ENCODE measurements around the gene TEX2.
"Not testable (repeated sequence)": the region's sequence is repeated elsewhere in the genome, so short reads cannot be mapped to it uniquely, and the experiment has no call there.

TEX2 gene

DNA sequence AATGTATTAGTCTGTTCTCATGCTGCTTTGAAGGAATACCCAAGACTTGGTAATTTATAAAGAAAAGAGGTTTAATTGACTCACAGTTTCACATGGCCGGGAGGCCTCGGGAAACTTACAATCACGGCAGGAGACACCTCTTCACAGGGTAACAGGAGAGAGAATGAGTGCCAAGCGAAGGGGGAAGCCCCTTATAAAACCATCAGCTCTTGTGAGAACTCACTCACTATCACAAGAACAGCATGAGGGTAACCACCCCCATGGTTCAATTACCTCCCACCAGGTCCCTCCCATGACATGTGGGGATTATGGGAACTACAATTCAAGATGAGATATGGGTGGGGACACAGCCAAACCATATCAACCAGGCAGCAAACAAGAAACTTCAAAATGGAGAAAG is 24.6 kb downstream of the TEX2 start:
- DNase-seq = peak in 1 of 3 donors; percentile 52

DNA sequence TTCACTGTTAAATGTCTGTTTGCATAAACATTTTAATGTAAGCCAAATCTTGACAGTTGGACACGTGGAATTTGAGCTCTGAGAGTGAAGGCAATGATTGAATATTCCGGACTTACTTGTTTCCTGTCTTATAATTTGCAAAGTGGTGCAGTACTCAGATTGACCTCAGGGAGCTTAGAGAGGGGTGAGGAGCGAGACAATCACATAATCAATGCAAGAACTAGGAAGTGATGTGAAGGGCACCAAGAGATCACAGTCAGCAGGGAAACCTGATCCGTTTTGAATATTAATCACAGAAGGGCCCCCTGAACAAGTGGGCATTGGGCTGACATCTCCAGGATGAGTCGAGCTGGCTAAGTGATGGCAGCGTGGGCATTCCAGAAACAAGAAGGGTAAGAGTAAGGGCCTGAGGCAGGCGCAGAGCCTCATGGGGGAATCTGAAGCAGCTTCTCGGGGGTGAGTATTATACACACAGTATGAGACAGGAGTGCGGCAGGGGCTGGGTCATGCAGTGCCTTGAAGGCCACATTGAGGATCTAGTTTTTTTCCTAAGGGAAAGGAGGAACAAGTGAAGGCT is 26.1 kb downstream of the TEX2 start:
- DNase-seq = peak; percentile 35 to 58 (median 42)

DNA sequence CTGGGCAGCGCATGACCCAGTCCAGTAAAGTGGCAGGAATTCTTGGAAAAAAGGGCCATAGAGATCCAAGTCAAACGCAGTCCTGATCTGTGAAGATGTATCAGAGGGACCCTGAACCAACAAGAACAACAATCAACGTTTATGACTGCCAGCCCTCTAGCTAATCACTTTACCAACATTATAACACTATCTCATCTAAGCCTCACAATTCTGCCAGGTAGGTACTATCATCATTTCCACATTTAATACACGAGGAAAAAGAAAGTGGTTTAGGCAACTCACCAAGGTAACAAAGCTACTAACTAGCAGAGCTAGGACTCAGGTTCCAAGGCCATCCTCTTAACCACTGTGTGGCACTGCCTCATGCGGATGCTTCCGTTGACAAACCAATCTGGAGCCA is 28.1 kb downstream of the TEX2 start:
- no peak for DNase-seq

DNA sequence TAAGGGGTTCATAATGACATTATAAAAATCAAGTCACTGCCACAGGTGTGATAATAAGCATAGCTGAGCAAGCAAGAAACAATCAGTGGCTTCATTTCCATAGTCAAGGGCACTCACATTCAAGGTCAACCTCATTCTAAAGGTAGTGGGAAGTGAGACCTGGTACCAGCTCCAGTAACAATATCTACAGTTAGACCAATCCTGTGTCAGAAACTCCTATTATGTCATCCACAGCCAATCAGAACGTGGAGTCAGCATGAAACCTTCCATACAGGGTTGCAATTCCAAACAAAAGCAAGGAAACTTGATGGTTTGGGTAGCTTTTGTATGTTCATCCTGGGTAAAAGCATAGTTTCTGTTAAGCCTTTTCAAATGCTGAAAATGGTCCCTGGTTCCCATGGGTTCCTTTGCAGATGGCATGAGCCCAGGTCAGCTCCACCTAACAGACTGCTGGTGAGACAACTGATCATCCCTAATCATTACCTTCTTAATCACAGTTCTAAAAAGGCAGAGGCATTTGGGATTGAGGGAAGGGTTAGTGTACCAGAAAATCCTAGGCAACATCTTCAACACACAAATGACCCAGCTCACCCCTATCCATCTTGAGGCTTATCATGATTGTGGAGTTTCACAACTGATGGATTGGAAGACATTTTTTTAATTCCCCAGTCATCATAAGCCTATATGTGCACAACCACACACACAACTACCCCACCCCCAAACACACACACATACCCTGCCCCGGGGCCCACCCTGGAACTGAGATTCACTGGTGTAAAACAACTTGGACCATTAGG is 30.4 kb downstream of the TEX2 start:
- DNase-seq = no peak

DNA sequence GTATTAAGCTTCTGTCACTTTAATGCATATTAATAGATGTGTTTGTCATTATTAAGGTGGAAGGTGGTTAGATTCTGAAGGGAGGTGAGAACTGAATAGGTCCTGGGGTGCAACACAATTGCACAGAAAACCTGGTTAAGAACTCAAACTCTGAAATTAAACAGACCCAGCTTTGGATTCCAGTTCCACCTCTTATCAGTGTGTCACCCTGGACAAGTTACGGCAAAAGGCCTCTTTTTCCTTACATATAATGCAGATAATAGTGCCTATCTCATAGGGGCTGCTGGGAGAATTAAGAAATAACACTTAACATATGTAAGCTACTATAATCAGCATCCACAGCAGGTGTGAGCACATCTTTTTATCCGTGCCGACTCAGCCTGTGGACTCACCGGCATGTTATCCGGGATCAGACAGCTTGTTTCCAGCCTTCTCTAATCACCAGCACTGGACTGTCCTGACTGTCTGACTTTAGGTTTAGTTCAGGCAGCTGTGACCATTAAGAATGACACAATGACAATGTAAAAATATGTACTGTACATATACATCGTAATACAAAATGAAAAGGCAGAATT is 31.4 kb downstream of the TEX2 start:
- no peak for DNase-seq

DNA sequence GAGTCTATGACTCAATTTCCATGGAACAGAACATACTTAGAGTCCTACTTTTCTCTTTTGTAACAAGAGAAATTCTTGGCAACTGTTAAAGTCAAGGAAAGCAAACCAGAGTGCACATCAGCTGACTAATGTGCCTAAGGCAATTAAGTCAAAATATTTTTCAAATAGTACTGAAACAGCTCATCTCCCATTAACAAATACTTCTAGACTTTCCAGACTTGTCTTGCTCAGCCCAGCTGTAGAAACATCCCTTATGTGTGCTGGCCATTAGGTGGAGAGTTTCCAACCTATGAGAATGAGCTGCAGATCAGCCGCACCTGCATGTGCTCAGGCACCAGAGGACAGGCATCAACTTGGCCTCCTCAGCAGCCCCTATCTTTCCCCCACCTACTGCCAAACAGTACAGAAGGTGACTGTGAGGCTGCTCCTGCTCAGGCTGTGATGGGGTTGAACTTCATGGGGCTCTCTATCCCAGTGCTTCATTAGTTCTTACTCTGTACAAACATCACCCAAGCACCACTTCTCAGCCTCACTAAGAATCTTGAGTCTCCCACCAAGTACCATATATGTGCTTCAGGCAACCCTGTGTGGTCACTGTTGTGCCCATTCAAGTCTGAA is 32.2 kb downstream of the TEX2 start:
- DNase-seq = no peak

DNA sequence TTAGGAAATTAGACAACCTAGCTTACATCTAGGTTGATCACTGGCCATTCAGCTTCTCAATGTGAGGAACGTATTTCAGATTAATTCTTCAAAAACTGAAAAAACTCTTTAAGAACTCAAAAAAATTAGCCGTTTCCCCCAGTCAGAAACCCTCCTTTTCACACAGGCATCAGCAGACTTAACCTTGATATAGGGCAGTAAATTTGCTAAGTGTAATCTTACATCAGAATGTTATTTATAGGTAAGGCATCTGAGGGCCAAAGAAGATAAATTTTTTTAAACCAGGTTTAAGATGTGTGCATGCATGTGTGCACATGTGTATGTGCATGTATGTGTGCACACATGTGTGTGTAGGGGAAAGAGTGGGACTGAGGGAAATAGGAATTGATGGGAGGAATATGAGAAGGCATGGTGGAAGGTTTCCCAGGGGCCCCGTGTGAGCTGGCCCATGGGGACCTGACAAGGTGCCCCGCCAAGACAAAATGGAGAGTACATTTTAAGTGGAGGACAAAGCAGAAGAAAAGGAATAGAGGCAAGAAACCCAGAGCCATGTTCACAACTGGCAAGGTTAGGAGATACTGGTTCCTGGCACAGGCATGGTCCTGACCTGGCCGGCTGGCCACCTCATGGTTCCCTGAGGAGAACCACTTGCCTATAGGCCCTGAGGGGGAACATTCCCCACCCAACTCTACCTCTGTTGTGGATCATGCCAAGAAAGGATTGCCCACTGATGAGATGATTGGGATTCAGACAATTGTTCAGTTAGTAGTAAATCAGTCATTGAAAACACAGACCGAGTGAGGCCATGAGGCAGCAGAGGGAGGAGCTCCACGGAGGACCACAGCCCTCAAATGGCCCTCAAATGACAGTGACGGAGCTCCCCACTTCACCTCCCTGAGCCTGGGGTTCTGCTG is 33.0 kb downstream of the TEX2 start:
- no peak for DNase-seq

DNA sequence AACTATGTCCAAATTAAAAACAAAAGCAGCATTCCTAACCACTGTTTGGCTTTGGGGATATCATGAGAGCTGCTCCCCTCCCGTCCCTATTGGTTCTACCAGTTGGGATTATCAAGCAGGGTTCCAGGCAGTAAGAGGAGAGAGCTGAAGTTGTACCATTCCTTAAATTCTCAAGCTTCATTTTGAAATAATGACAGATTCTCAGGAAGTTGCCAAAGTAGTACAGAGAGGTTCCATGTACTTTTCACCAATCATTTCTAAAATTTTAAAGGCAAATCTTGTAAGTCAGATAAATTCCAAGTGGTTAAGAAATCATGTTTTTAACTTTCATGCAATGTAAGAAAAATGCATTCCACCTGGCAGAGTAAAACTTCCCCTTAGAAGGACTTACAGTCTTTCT is 36.9 kb downstream of the TEX2 start:
- no peak for DNase-seq

DNA sequence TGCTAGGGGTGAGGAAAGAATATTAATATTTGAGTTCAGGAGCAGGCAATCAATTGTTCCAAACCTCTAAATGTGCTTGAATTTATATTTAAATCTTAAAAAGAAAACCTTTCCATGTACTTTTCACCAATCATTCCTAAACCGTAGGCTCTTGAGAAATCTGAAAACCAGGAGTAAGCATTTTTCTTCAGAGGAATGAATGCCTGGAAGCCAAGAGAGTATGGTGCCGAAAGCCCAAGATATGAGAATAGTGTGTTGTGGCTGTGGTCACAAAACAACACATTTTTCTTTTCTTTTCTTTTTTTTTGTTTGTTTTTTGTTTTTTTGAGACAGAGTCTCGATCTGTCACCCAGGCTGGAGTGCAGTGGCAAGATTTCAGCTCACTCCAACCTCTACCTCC is 37.6 kb downstream of the TEX2 start:
- no peak for DNase-seq

DNA sequence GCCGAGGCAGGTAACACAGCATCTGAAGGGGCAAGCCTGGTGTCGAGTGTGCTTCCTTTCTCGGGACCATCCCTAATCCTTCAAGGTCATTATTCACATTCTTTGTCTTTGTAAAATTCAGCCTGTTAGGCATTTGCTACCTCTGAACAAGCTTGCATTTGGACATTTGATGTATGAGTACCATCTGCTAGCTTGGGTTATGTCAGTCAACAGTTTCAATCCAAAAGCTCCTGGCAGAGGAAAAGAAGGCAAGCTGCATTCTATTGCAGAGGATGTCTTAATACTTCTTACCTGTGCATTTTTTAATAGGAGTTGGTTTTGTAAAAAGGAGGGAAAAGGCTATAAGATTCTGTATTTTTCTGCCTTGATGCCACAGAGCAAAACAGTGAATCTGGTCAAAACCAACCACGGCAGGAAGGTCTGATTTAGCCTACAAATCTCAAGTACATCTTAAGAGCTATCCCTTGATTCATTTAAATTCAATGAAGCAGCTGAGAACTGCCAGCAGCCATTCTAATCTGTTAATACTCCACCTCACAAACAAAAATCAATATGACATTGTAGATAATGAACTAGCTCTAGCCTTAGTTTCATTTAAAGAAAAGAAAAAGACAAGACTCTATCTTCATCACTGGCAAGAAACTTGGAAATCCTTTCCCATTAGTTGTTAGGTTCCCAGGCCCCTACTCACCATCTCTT is 39.0 kb downstream of the TEX2 start:
- DNase-seq = no peak

DNA sequence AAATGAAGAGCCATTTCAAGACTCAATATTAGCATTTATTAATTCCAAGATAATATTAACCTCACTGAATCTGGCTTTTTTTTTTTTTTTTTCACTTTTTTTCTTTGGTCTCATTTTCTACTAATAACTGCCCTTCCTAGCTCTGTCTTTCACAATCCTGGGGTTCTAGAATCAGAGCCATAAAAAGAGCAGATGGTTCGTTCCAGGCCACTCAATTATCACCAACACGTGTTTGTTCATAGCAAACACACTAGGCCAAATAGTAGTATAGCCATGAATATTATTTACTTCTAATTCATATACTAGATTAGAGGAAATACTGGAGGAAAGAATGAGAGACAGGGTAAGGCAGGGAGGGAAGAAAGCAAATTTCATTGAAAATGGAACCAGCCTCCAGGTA is 39.8 kb downstream of the TEX2 start:
- no peak for DNase-seq

DNA sequence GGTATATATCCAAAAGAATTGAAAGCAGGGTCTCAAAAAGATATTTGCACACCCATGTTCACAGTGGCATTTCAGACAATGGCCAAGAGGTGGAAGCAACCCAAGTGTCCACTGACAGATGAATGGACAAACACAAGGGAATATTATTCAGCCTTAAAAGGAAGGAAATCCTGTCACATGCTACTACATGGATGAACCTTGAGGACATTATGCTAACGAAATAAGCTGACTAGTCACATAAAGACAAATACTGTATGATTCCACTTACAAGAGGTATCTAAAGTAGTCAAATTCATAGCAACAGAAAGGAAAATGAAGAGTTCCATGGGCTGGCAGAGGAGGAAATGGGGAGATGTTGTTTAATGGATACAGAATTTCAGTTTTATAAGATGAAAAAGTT is 41.4 kb downstream of the TEX2 start:
- DNase-seq = no peak

DNA sequence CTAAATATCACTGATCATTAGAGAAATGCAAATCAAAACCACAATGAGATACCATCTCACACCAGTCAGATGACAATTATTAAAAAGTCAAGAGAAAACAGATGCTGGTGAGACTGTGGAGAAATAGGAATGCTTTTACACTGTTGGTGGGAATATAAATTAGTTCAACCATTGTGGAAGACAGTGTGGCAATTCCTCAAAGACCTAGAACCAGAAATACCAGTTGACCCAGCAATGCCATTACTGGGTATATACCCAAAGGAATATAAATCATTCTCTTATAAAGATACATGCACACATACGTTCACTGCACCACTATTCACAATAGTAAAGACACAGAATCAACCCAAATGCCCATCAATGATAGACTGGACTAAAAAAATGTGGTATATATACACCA is 42.5 kb downstream of the TEX2 start:
- not testable (repeated sequence) for DNase-seq

DNA sequence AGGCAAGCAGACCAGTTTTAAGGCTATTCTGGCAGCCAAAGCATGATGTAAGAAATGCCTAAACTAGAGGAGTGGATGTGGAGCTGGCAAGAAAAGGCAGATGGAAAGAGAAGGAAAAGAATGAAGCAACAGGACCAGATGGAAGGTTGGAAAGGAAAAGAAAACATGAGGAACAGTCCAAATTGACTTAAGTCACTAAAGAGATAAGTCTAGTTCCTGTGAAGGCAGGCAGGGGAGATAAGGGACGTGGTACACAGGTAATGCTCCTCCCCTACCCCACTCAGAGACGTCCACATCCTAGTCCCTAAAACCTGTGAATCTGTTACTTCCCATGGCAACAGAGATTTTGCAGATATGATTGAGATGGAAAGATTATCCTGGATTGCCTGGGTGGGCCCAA is 43.5 kb downstream of the TEX2 start:
- DNase-seq = no peak

DNA sequence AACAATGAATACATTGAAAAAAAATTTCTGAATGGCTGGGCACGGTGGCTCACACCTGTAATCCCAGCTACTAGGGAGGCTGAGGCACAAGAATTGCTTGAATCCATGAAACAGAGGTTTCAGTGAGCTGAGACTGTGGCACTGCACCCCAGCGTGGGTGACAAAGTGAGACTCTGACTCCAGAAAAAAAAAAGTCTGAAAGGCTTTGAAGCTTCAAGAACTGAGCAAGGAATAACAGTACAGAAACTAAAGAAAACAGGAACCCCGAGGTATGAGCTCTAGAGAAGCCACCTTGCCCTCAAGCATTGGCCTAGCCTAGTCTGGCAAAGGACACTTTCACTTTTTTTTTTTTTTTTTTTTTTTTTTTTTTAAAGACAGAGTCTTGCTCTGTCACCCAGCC is 45.0 kb downstream of the TEX2 start:
- peak; percentile 50 to 75 (median 72) for DNase-seq

DNA sequence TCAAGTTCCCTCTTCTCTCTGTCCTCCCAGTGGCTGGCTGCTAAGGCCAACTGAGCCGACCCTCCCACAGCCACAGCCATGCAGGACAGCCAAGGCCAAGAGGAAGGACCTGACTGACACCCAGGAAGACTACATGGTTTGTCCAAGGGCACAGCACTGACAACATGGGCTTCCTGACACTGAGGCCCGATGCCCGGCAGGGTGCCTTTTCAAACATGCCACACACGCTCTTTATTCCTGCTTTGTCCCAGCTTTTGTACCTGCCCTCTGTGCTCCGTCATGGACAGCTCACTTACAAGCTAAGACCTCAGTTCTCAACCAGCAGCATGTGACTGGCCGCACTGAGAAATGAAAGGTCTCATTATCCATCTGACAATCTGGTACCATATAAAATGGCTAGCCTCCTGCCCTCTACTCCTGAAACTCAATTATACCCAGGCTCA is 45.8 kb downstream of the TEX2 start:
- DNase-seq = no peak

DNA sequence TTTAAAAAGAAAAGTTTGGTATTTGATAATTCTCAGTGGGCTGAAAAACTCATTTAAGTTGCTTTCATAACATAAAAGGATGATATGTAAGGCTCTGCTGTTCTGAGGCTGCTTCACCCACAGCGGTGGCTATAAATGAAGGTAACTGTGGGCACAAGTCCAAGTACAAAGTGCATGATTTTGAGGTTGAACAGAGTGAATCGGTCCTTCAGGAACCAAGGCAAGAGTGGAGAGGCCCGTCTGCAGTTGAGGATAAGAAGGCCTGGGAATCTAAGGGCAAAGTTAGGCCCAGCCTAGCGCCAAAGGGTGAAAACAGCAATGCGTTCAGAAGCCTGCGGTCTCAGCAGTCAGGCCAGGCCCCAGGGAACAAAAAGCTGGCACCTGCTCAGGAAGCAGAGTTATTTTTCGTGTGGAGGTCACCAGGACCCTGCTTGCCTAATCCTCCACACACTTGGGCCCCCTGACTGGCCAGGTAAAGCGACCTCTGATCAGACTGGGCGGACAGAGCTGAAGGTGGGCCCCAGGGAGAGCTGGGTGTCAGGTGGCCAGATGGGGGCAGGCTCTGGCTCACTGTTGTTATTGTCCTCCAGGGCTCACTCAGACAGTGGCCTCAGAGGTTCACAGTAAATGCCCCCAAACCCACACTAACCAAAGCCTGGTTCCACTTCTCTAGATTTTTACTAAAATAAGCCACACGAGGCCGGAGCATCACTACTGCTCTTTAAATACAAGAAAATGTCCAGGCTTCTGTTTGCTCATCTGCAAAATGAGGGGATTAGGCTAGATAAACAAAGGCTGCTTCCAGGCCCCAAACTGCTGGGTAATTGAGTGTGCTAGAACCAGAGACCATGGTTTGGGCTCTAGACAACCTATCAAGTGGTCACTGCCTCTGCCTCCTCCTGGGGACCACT is 46.5 kb downstream of the TEX2 start:
- DNase-seq = no peak

DNA sequence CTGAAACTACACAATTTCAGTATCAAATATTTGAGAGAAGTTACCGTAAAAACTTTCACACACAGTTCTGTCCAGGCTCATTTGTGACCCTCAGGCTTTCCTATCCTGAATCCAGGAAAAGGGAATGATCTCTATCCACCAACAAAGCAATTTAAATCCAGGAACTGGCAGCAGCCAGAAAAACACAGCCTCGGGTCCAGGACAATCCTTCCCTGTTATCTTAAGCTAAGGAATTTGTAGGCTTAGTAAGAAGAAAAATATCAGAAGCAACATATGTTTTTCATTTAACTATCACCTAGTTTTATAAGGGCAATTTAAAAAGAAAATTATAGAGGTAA is 47.1 kb downstream of the TEX2 start:
- no peak for DNase-seq

DNA sequence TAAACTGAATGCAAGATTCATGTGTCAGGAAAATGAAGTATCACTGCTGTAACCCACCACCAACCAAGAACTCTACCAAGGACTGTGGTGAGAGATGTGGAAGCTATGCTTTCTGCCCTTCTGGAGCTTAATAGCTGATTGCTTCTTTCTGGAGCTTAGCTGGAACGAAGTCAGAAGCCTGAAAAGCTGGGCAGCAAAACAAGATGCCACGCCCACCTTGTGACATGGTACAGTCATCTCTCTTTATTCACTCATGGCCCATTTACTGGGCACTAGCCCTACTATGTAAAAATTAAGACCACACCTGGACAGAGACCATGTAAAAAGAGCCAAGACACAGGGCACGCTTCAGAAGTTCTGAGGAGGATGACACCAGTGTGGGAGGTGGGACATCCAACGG is 48.1 kb downstream of the TEX2 start:
- no peak for DNase-seq

DNA sequence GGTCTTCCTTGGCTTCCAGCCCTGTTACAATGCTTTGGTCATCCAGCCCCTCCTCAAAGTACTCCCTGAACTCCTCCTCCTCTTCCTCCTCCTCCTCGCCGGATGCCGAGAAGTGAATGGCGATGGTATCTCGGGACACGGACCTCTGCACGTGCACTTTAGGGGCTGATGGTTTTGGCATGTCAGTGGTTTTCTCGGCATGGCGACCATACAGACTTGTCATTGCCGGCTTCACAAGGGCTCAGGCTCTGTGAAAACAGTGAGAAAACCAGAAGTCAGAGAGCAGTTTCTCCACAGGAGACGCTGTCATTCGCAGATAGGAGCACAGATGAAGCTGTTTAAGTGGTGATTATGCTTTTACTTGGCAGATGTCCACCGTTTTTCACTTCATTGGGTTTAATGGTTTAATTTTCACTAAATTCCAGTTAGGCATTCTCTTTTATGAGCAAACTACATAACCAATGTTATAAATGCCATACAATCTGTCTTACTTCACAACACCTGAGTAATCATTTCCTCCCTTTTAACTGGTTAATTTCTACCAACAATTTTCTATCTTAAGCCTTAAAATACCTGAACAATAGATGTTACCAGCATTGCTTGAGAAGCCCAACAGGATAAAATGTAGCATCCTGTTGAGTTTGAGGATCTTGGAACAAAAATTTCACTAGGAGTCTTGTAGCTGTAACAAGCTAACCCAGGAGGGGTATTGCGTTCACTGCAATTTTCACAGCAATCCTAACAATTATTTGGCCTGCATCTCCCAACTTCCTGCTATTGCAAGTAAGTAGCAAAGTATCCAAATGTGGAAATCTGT is 48.9 kb downstream of the TEX2 start:
- DNase-seq = no peak
